Activated CD8-positive, alpha-beta T cell treated with anti-CD3 and anti-CD28 coated beads for 36 hours (primary cell): ENCODE measurements around the gene NELFCD. TPM values are rescaled to one million over a fixed set of nuclear protein-coding genes. Genes with fewer than 3 reads are reported as not detected.
A peak's percentile ranks its signal among the peaks of the same experiment; 100 is the strongest.
"Not testable (repeated sequence)": the region's sequence is repeated elsewhere in the genome, so short reads cannot be mapped to it uniquely, and the experiment has no call there.

Experiments used
- ATAC-seq: fragments of 200-7000 bp; cut with Tn5 transposase; one replicate; pipeline ENCODE4 v1.10.0; 2021; ENCODE audit warnings: mild to moderate bottlenecking, moderate library complexity
- CTCF ChIA-PET: fragments of 350-600 bp; sonication (Branson Sonifier 250); formaldehyde crosslinking; loops from one replicate; lab custom pipeline; 2021; ENCODE audit warnings: antibody characterized with exemption; lab: Charles Lee
- POLR2A ChIA-PET: fragments of 350-600 bp; sonication (Branson Sonifier 250); formaldehyde crosslinking; loops from one replicate; lab custom pipeline; 2021; ENCODE audit warnings: antibody characterized with exemption; lab: Charles Lee
- DNase-seq: peaks from one replicate; pipeline ENCODE4 v3.0.0-alpha.2; 2020
- H3K27ac Mint-ChIP-seq: one replicate; pipeline ENCODE4 v1.8.0; 2021; ENCODE audit warnings: mild to moderate bottlenecking, mixed read lengths
- H3K27me3 Mint-ChIP-seq: one replicate; pipeline ENCODE4 v1.8.0; 2021; ENCODE audit warnings: mixed read lengths
- H3K36me3 Mint-ChIP-seq: one replicate; pipeline ENCODE4 v1.8.0; 2021; ENCODE audit warnings: low read depth, mixed read lengths
- H3K4me1 Mint-ChIP-seq: one replicate; pipeline ENCODE4 v1.8.0; 2021; ENCODE audit warnings: low read depth, mixed read lengths
- H3K4me3 Mint-ChIP-seq: one replicate; pipeline ENCODE4 v1.8.0; 2021; ENCODE audit warnings: mild to moderate bottlenecking, moderate library complexity, mixed read lengths
- H3K9me3 Mint-ChIP-seq: one replicate; pipeline ENCODE4 v1.8.0; 2021; ENCODE audit warnings: mixed read lengths
- CTCF ChIP-seq: fragments of 200-600 bp; IDR thresholded peaks from one replicate; pipeline ENCODE4 v1.8.0; 2022; ENCODE audit warnings: antibody characterized with exemption, mild to moderate bottlenecking
- intact Hi-C: fragments of 100-400 bp; cut with micrococcal nuclease; formaldehyde crosslinking; loops from one replicate; pipeline ENCODE4 v1.10.0; 2022
- total RNA-seq, 2 experiments: library from RNA; stranded (reverse); gene quantifications; one replicate each; pipeline ENCODE4 v1.2.3, GENCODE V29; 2021

The NELFCD gene
- total RNA-seq, 2 experiments from 2014 or later, result 106 to 120 TPM

GRCh38 chr20:59010321-59010994, 29.4 kb downstream of the NELFCD start:
- peaks cover 36% of the 10 kb centered on the region for H3K4me1 Mint-ChIP-seq
- ChIA-PET CTCF (interaction anchor here (2.1 kb wide), 1 partner anchor 77 kb away, joined by 6 read pairs; no protein-coding TSS in a partner anchor), POLR2A (interaction anchor here (1.0 kb wide), 3 partner anchors 14 to 21 kb away, joined by 3 to 4 read pairs (median 3); no protein-coding TSS in a partner anchor)
- no peak for TF ChIP-seq CTCF
- H3K27ac Mint-ChIP-seq, result no peak overlapping the region
- ATAC-seq, result no peak
- H3K36me3 Mint-ChIP-seq, result no peaks in the 10 kb centered on the region
- no peaks in the 10 kb centered on the region for H3K9me3 Mint-ChIP-seq
- H3K27me3 Mint-ChIP-seq, result no peaks in the 10 kb centered on the region
- DNase-seq, result no peak
- no peak overlapping the region for H3K4me3 Mint-ChIP-seq
- intact Hi-C loops, result no loop called here

- intact Hi-C loops, result no loop called here
- POLR2A ChIA-PET, result no interaction called here
Observed at GRCh38 chr20:59010995-59011873, 30.2 kb downstream of the NELFCD start.

GRCh38 chr20:59011874-59012157, 30.8 kb downstream of the NELFCD start:
- H3K27ac Mint-ChIP-seq, POLR2A ChIA-PET, H3K4me3 Mint-ChIP-seq, H3K9me3 Mint-ChIP-seq, ATAC-seq, H3K36me3 Mint-ChIP-seq, H3K27me3 Mint-ChIP-seq, intact Hi-C loops, DNase-seq: not testable (repeated sequence)
- CTCF ChIA-PET, result interaction anchor here (1.0 kb wide), 1 partner anchor 15 kb away, joined by 4 read pairs; no protein-coding TSS in a partner anchor
- H3K4me1 Mint-ChIP-seq, result peaks cover 36% of the 10 kb centered on the region

More at GRCh38 chr20:59010995-59011873, 30.2 kb downstream of the NELFCD start:
- ATAC-seq (peak; percentile 55), DNase-seq (peak; percentile 60)
- H3K9me3 Mint-ChIP-seq, result no peaks in the 10 kb centered on the region
- no peak for TF ChIP-seq CTCF
- peaks cover 32% of the 10 kb centered on the region for H3K4me1 Mint-ChIP-seq
- H3K4me3 Mint-ChIP-seq, result no peak overlapping the region
- CTCF ChIA-PET, result interaction anchor here (1.0 kb wide), 1 partner anchor 16 kb away, joined by 4 read pairs; no protein-coding TSS in a partner anchor
- no peaks in the 10 kb centered on the region for H3K36me3 Mint-ChIP-seq
- no peaks in the 10 kb centered on the region for H3K27me3 Mint-ChIP-seq
- no peak overlapping the region for H3K27ac Mint-ChIP-seq

DNA sequence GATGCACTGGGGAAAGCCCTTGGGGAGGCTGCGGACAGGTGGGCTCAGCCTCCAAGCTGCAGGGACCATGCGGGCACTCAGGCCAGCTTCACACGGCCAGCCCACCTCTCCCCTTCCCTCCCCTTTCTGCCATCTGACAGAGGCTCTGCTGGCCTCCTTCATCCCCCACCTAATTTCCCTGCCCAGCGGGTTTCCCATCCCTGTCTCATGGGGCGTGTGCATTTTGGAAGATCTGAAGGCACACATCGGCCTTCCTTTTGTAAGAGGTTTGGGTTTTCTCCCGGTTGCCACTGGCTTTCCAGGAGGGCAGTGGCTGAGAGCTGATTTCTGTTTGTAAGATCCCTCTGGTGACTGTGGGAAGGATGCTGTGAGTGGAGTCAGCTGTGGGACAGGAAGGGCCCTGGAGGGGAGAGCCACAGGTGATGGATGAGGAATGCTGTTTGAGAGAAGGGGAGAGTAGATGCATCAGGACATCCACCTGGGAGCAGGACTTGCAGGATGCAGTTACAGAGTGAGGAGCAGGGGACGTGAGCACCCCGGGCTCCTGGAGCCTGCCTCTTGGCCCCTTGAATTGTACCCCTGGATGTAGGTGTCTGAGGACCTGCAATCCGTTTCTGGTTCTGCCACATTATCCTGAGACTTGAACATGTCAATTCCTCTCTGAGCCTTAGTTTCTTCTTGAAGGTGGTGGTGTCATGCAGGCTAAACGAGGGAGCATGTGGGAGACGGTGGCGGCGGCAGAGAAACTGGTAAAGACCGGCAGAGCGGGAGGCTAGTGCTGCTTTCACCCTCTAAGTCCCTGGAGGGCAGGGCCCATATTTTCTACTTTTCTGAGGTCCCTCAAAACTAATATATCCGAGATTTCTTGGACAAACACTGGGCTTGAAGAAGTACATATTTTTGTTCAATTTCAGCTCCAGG, 32.2 kb downstream of the NELFCD start:
- no peak overlapping the region for H3K4me3 Mint-ChIP-seq
- no peak for TF ChIP-seq CTCF
- ChIA-PET POLR2A (interaction anchor here (1.3 to 1.4 kb wide), 2 partner anchors 9 to 11 kb away, joined by 3 read pairs; no protein-coding TSS in a partner anchor), CTCF (no interaction called here)
- ATAC-seq (no peak), DNase-seq (no peak)
- no peaks in the 10 kb centered on the region for H3K27me3 Mint-ChIP-seq
- no peaks in the 10 kb centered on the region for H3K9me3 Mint-ChIP-seq
- peaks cover 39% of the 10 kb centered on the region for H3K4me1 Mint-ChIP-seq
- no peak overlapping the region for H3K27ac Mint-ChIP-seq
- H3K36me3 Mint-ChIP-seq, result no peaks in the 10 kb centered on the region
- intact Hi-C loops, result no loop called here
